ENCODE measurements around the gene COL4A4. TPM values are rescaled to one million over a fixed set of nuclear protein-coding genes. Genes with fewer than 3 reads are reported as not detected.

The COL4A4 gene
- total RNA-seq, 1 donor from 2014 or later: 24.3 TPM

GRCh38 chr2:227115761-227116160 is 48.2 kb downstream of the COL4A4 start:
- Histone ChIP-seq H3K4me1 (no peaks in the 10 kb centered on the region), H3K9me3 (no peaks in the 10 kb centered on the region), H3K4me3 (no peak overlapping the region), H3K27me3 (ENCODE audit: low read depth) (no peaks in the 10 kb centered on the region), H3K36me3 (peaks cover 7% of the 10 kb centered on the region), H3K27ac (no peak overlapping the region)
- no peak for TF ChIP-seq CTCF (IDR thresholded peaks at IDR 0.05)
- ATAC-seq (no peak), DNase-seq (no peak)
- intact Hi-C loops (cut with DNase I): no loop called here

- peak; percentile 47 for TF ChIP-seq CTCF (IDR thresholded peaks at IDR 0.05)
Measured at GRCh38 chr2:227106845-227107759, 56.9 kb downstream of the COL4A4 start.

GRCh38 chr2:227103583-227103982 is 60.4 kb downstream of the COL4A4 start:
- no peaks in the 10 kb centered on the region for H3K4me1 ChIP-seq
- ATAC-seq: no peak
- H3K36me3 ChIP-seq: no peaks in the 10 kb centered on the region
- DNase-seq: no peak
- no peaks in the 10 kb centered on the region for H3K9me3 ChIP-seq
- intact Hi-C loops (cut with DNase I): no loop called here
- H3K27me3 ChIP-seq (ENCODE audit: low read depth): no peaks in the 10 kb centered on the region
- H3K4me3 ChIP-seq: no peak overlapping the region
- H3K27ac ChIP-seq: no peak overlapping the region
- no peak for TF ChIP-seq CTCF (IDR thresholded peaks at IDR 0.05)

More at GRCh38 chr2:227106845-227107759, 56.9 kb downstream of the COL4A4 start:
- Histone ChIP-seq H3K27ac (no peak overlapping the region), H3K9me3 (no peaks in the 10 kb centered on the region), H3K36me3 (peaks cover 7% of the 10 kb centered on the region), H3K4me1 (no peaks in the 10 kb centered on the region), H3K4me3 (no peak overlapping the region), H3K27me3 (ENCODE audit: low read depth) (no peaks in the 10 kb centered on the region)
- intact Hi-C loops (cut with DNase I): no loop called here
- DNase-seq: no peak
- no peak for ATAC-seq

GRCh38 chr2:227099340-227099739 is 64.7 kb downstream of the COL4A4 start:
- Histone ChIP-seq H3K9me3 (no peaks in the 10 kb centered on the region), H3K27me3 (ENCODE audit: low read depth) (no peaks in the 10 kb centered on the region), H3K4me1 (no peaks in the 10 kb centered on the region), H3K36me3 (no peaks in the 10 kb centered on the region), H3K27ac (no peak overlapping the region), H3K4me3 (no peak overlapping the region)
- no peak for DNase-seq
- TF ChIP-seq CTCF (IDR thresholded peaks at IDR 0.05): no peak
- intact Hi-C loops (cut with DNase I): no loop called here
- ATAC-seq: no peak

- intact Hi-C loops (cut with DNase I): no loop called here
- Histone ChIP-seq H3K4me3 (no peak overlapping the region), H3K9me3 (no peaks in the 10 kb centered on the region), H3K27me3 (ENCODE audit: low read depth) (no peaks in the 10 kb centered on the region), H3K27ac (no peak overlapping the region), H3K4me1 (no peaks in the 10 kb centered on the region), H3K36me3 (no peaks in the 10 kb centered on the region)
- no peak for DNase-seq
- no peak for TF ChIP-seq CTCF (IDR thresholded peaks at IDR 0.05)
- ATAC-seq: no peak
Measured at GRCh38 chr2:227098162-227098515, 65.9 kb downstream of the COL4A4 start.

Measured in lower lobe of right lung (tissue), 2 donors.